Ascending aorta (tissue), 2 donors: ENCODE data around the gene EBP. TPM values are rescaled to one million over a fixed set of nuclear protein-coding genes. Genes with fewer than 3 reads are reported as not detected.

ENCODE experiments used
- DNase-seq, 2 donors: peaks; one replicate each; pipeline ENCODE4 v3.0.0-alpha.2; 2019; ENCODE audit warnings: low spot score in 2 of 2
- H3K27ac ChIP-seq, 2 donors: fragments of 200-600 bp; sonication (generic); one replicate each; pipeline ENCODE4 v1.5.1; 2016 to 2017; ENCODE audit warnings: mild to moderate bottlenecking in 1 of 2
- H3K27me3 ChIP-seq: fragments of 200-600 bp; sonication (generic); one replicate; pipeline ENCODE4 v1.5.1; 2017
- H3K36me3 ChIP-seq, 2 donors: fragments of 200-600 bp; sonication (generic); one replicate each; pipeline ENCODE4 v1.5.1; 2016
- H3K4me1 ChIP-seq, 2 donors: fragments of 200-600 bp; sonication (generic); one replicate each; pipeline ENCODE4 v1.5.1; 2016 to 2017; ENCODE audit warnings: mild to moderate bottlenecking in 1 of 2
- H3K4me3 ChIP-seq, 2 donors: fragments of 200-600 bp; sonication (generic); one replicate each; pipeline ENCODE4 v1.5.1; 2016 to 2017; ENCODE audit warnings: mild to moderate bottlenecking in 1 of 2
- H3K9me3 ChIP-seq, 2 donors: fragments of 200-600 bp; sonication (generic); one replicate each; pipeline ENCODE4 v1.5.1; 2016
- CTCF ChIP-seq, 3 experiments: fragments of 200-600 bp in 2 of 3; fragments of 450-650 bp in 1 of 3; sonication (generic) in 2 of 3; IDR thresholded peaks; one replicate each; pipeline ENCODE4 v1.5.1; 2016 to 2019; ENCODE audit warnings: antibody characterized with exemption in 3 of 3, mild to moderate bottlenecking in 1 of 3, moderate library complexity in 1 of 3
- intact Hi-C: fragments of 100-400 bp; cut with DNase I; formaldehyde crosslinking; loops from one replicate; pipeline ENCODE4 v1.15.1; 2023
- total RNA-seq: library from RNA; depleted of rRNA; stranded (reverse); fragments of >200 nt; gene quantifications from one replicate; pipeline ENCODE4 v1.1.0, GENCODE V29; 2016

The EBP gene
- total RNA-seq, 1 donor from 2014 or later: 76.2 TPM

GRCh38 chrX:48489296-48489695, 32.3 kb upstream of the EBP start:
- intact Hi-C loops: no loop called here
- Histone ChIP-seq H3K27me3 (no peaks in the 10 kb centered on the region), H3K4me3 (no peak overlapping the region), H3K4me1 (no peaks in the 10 kb centered on the region), H3K27ac (no peak overlapping the region), H3K36me3 (no peaks in the 10 kb centered on the region), H3K9me3 (no peaks in the 10 kb centered on the region)
- DNase-seq: no peak
- TF ChIP-seq CTCF (IDR thresholded peaks at IDR 0.05): no peak

GRCh38 chrX:48489892-48490291, 31.7 kb upstream of the EBP start:
- H3K27ac ChIP-seq: no peak overlapping the region
- H3K4me3 ChIP-seq: no peak overlapping the region
- no peak for TF ChIP-seq CTCF (IDR thresholded peaks at IDR 0.05)
- H3K4me1 ChIP-seq: no peaks in the 10 kb centered on the region
- DNase-seq: no peak
- no peaks in the 10 kb centered on the region for H3K9me3 ChIP-seq
- intact Hi-C loops: no loop called here
- no peaks in the 10 kb centered on the region for H3K36me3 ChIP-seq
- H3K27me3 ChIP-seq: no peaks in the 10 kb centered on the region

- H3K27ac ChIP-seq: no peak overlapping the region
- H3K4me3 ChIP-seq: no peak overlapping the region
- H3K27me3 ChIP-seq: no peaks in the 10 kb centered on the region
- H3K9me3 ChIP-seq: no peaks in the 10 kb centered on the region
- H3K36me3 ChIP-seq: no peaks in the 10 kb centered on the region
- intact Hi-C loops: no loop called here
- DNase-seq: no peak
- H3K4me1 ChIP-seq: no peaks in the 10 kb centered on the region
- TF ChIP-seq CTCF (IDR thresholded peaks at IDR 0.05): no peak
Measured at GRCh38 chrX:48490661-48491060, 30.9 kb upstream of the EBP start.

GRCh38 chrX:48491809-48492208, 29.8 kb upstream of the EBP start:
- intact Hi-C loops: no loop called here
- Histone ChIP-seq H3K27ac (no peak overlapping the region), H3K4me1 (no peaks in the 10 kb centered on the region), H3K4me3 (no peak overlapping the region), H3K9me3 (no peaks in the 10 kb centered on the region), H3K27me3 (no peaks in the 10 kb centered on the region), H3K36me3 (no peaks in the 10 kb centered on the region)
- TF ChIP-seq CTCF (IDR thresholded peaks at IDR 0.05): no peak
- no peak for DNase-seq

DNA sequence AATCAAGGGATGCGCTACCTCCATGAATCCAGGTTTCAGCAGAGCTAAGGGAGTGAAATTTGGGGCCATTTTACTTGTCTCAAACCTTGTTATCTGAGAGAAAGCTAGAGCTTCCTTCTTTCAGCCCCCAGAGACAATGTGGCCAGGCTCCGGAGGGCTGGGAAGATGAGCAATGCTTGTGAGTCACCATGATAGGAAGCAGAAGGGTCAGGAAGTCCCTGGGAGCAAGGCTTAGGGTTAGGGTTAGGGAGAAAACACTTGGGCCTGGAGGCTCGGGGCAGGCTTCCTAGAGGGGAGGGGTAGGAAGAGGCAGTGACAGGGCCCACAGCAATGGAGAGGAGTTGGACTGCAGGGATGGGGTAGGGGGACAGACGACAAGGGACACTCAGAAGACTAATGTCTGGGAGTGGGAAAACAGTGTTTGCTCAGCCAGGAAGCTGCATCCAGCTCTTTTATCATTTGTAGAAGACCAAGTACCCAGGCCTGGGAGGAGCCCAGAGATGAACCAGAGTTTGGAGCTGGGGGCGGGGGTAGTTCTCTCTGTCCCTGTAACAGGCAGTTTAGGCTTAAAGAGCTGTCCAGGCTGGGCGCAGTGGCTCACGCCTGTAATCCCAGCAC, 29.2 kb upstream of the EBP start:
- no peaks in the 10 kb centered on the region for H3K4me1 ChIP-seq
- no peaks in the 10 kb centered on the region for H3K36me3 ChIP-seq
- H3K9me3 ChIP-seq: no peaks in the 10 kb centered on the region
- intact Hi-C loops: no loop called here
- H3K4me3 ChIP-seq: no peak overlapping the region
- H3K27me3 ChIP-seq: no peaks in the 10 kb centered on the region
- H3K27ac ChIP-seq: no peak overlapping the region
- no peak for TF ChIP-seq CTCF (IDR thresholded peaks at IDR 0.05)
- DNase-seq: no peak

GRCh38 chrX:48493890-48494364, 27.7 kb upstream of the EBP start:
- Histone ChIP-seq H3K36me3 (no peaks in the 10 kb centered on the region), H3K4me1 (no peaks in the 10 kb centered on the region), H3K27me3 (no peaks in the 10 kb centered on the region), H3K4me3 (no peak overlapping the region), H3K9me3 (no peaks in the 10 kb centered on the region), H3K27ac (no peak overlapping the region)
- no peak for DNase-seq
- no peak for TF ChIP-seq CTCF (IDR thresholded peaks at IDR 0.05)
- intact Hi-C loops: no loop called here
